HG03060 (cell line): ENCODE data around the gene TMED8.
"Not testable (repeated sequence)": the region's sequence is repeated elsewhere in the genome, so short reads cannot be mapped to it uniquely, and the experiment has no call there.

ENCODE experiments used
- ATAC-seq: cut with Tn5 transposase; IDR thresholded peaks from one replicate; pipeline ENCODE4 v1.9.1; 2021; ENCODE audit warnings: low read depth, moderate number of reproducible peaks; ENCODE audit not compliant: unreplicated experiment

TMED8 gene

DNA sequence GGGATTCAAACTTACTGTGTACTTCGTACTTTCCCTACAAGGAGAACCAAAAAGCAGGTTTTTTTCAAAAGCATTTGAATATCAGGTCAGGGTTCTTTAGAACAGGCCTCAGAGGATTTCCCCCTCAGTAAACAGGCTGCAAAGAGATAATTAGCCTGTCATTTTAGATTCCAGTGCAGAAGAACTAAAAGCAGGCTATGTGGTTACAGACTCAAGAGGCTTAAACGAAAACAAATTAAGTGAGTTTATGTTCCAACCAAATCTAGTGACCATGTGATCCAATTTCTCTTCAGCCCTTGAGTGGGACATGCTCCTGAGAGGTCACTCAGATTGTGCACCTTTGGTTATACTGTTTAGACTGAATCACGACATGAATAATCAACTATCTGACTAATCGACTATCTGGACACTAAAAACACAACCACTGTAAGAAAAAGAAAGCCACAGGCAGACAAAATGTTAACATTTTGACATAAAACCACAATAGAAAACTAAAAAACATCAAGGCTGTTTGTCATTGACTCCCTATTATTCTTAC is 4.5 kb downstream of the TMED8 start:
- no peak for ATAC-seq

DNA sequence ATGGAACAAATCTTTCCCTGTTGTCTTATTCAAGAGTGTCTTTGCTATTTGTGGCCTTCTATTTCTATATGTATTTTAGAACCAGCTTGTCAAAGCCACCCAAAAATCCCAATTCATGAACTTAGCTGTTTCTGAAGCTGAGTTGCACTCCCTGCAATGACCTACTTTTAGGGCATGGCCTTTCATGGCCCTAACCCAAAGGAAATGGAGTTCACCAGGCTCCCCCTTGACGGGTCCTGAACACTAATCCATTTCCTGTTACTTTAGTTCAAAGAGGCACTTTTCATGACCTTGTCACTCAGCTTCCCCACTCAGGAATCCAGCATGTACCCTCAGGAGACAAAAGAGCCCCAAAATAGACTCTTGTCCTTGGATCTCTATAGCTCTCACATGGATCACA is 7.6 kb downstream of the TMED8 start:
- ATAC-seq, result no peak

- ATAC-seq, result no peak
Measured at GRCh38 chr14:77364146-77364545, 12.7 kb downstream of the TMED8 start.

DNA sequence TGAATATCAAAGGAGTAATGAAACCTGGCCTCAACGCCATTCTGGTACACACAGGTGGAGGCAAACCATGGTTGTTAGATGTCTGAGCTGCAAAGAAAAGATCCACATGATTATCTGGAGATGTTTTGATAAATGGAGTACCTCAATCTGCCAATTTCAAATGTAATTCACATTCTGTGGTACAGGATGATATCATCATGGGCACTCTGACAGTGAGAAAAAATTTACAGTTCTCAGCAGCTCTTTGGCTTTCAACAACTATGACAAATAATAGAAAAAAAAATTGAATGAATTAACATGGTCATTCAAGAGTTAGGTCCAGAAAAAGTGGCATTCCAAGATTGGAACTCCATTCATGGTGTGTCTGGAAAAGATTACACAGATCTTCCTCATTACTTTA is 17.3 kb downstream of the TMED8 start:
- no peak for ATAC-seq

DNA sequence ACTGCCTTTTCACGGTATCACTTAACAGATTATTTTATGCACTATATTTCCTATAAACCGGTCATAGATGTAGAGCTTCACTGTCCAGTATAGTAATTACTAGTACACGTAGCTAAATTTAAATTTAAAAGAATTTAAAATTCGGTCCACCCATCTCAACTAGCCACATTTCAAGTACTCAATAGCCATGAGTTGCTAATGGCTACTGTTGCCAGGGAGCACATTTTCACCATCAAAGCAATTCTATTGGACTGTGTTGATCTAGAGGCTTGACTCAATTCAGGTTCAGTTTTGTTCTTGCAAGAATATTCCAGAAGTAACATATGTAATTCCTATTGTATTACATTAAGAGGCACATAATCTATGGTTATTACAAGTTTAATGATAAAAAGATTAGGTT is 20.0 kb downstream of the TMED8 start:
- no peak for ATAC-seq

DNA sequence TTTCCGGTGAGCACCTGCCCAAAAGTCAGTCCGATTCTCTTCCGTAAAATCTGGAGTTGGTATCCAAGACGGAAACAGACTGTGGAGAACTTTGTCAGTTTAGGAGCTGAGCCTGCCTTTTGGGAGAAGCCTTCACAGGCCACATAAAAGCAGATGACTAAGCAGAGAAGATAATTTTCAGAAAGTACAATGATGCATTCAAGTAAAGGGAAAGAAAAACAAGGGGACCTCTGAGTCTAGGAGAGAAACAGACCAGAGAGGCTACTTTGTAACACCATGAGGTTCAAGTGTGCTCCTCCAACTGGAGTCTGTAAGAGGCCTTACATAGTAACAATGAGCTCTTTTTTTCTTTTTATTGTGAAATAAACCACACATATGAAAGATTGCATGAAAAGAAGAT is 21.1 kb downstream of the TMED8 start:
- no peak for ATAC-seq

DNA sequence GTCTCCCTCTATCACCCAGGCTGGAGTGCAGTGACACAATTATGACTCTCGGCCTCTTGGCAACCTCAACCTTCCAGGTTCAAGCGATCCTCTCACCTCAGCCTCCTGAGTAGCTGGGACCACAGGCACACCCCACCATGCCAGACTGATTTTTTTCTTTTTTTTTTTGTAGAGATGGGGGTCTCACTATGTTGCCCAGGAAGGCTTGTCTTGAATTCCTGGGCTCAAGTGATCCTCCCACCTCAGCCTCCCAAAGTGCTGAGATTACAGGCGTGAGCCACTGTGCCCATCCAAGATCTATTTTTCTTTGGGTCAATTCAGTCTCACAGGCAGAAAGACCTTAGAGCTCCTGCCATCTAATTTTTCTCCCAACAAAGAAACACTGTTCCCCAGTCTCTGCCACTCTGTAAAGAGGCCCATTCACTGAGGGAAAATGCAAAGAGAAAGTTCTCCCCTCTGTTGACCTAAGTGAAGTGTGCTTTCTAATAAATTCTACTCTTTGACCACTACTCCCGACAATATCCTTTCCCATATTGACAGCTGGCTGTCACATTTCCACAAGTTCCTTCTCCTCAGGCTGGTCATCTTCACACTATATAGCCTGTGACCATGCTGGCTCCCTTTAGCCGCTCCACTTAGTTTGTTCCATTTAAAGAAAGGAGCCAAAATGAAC is 23.3 kb downstream of the TMED8 start:
- ATAC-seq, result no peak

GRCh38 chr14:77347751-77348150 is 29.1 kb downstream of the TMED8 start:
- ATAC-seq, result no peak

DNA sequence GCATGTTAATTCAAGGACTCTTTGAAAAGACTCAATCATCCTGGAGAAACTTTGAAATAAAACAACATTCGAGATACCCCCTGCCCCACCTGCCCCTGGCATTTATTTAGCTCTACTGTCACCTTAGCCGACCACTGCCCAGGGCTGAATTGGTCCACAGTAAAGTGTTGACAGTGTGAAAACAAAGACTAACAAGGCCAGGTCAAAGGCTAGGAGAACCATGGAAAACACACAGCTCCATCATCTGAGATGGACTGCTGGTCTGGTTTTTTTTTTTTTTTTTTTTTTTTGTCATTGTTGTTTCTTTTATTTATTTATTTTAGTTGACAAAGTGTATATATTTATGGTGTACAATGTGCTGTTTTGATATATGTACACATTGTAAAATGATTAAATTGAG is 30.4 kb downstream of the TMED8 start:
- ATAC-seq, result no peak

DNA sequence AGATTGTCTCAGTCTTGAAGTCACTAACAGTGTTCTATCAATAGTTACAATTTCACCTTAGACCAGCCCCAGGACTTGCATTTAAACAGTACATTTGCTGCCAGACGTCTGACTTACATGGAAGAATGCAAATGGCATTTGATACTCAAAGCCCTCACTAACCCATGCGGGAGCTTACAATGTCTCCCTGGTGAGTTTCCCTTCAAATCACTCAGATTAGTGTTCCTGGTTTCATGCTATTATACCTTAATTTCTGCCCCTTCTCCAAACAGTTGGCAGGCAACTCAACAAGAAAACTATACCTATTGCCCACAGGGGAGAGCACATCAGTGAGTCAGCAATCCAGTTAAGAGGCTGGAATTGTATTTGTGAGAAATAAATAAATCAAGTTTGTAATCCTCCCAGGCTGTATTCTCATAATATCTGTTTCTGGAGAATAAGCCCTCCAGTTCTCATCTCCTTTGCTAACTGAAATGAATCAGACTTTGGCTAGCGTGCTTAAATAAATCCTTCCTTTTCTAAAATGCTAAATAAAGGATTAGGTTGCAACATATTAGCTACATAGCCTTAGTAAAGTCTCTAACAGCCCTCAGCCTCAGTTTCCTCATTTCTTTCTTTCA is 32.4 kb downstream of the TMED8 start:
- ATAC-seq, result no peak

GRCh38 chr14:77343662-77344061 is 33.2 kb downstream of the TMED8 start:
- no peak for ATAC-seq

DNA sequence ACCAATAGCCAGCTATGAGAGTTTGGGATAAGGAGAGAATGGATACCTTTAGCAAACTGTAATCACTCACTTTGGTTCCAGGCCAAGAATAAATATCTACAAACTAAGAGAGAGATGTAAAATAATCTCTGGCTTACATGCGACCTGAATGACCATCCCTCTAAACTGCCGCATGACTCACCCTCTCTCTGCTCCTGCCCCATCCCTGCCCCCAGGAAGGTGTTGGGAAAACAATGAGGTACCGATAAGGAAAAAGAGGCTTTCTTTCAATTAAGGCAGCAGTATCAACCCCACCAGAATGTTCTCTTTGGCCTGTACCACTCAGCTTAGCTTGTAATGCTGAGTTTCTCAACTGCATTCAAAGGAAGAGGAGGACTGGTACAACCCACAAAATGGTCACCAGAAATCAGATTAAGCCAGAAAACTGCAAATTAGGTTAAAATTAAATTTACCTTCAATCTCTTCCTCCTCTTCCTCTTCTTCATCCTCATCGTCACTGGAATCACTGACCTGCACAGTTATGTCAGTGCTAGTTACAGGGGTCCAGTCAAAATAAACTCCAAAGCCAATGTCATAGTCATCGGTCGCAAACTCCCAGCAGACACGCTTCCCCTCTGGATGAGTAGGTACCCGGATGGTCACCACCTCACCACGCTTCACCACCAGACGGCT is 34.0 kb downstream of the TMED8 start:
- ATAC-seq, result no peak

- no peak for ATAC-seq
Measured at GRCh38 chr14:77340389-77340788, 36.5 kb downstream of the TMED8 start.

DNA sequence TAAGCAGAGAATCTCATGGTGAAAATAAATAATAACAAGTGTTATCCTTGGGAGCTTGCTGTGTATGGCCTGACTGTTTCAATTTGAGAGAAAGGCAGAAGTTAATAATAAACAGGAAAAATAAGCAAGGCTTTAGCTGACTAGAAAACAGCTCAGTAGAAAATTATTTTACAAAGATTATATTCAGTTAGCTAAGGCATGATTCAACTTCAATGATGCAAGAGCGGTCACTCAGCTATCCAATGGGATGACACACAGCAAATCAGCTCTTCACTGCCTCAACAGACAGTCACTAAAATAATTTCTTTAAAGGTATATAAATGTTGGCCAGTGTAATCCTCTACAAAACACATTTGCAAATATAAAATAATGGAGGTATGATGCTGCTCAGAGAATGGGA is 37.5 kb downstream of the TMED8 start:
- no peak for ATAC-seq

DNA sequence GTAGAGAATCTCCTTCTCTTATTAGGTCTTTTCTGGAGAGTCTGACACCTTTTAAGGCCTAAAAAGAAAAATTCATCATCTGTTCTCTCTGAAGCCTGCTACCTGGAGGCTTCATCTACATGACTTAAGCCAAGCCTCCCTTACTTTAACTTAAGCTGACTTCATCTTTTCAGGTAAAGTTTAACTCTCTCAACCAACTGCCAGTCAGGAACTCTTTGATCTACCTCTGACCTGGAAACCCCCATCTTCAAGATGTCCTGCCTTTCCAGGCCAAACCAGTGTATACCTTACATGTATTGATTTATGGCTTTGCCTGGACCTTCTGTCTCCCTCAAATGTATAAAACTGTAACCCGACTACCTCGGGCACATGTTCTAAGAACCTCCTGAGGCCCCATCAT is 38.6 kb downstream of the TMED8 start:
- ATAC-seq, result no peak

DNA sequence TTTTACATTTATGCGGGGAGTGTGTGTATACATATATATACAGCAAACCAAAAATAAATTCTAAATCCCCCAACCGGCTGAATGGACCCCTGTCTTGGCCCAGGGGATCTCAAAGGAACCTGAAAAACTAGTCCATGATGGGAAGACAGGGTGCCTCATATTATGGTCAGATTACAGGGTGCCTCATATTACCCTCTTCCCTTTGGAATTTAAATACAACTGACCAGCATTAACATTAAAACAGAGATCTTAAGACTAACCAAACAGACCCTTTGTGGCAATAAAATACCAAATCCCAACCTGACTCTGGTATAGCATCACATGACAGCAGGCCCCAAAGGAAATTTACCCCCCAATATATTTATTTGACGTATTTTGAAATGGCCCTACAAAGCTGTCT is 39.0 kb downstream of the TMED8 start:
- ATAC-seq, result no peak

GRCh38 chr14:77337255-77337654 is 39.6 kb downstream of the TMED8 start:
- not testable (repeated sequence) for ATAC-seq

DNA sequence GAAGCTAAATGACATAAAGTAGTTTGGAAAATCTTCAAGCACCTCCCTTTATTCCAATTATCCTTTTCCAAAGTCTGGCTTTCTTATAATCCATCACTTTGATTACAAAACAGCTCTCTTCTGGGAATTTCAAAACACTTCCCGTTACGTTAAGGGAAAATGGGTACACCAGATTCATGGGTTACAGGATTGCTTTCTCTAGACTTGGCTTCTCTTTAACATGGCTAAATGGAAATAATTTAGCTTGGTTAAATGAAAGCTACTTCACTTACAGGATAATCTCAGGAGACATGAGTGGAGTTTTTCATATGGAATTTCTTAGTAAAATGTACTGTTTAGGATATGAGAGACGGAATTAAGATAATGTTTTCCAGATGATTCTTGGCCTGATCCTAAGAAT is 41.3 kb downstream of the TMED8 start:
- ATAC-seq, result no peak

DNA sequence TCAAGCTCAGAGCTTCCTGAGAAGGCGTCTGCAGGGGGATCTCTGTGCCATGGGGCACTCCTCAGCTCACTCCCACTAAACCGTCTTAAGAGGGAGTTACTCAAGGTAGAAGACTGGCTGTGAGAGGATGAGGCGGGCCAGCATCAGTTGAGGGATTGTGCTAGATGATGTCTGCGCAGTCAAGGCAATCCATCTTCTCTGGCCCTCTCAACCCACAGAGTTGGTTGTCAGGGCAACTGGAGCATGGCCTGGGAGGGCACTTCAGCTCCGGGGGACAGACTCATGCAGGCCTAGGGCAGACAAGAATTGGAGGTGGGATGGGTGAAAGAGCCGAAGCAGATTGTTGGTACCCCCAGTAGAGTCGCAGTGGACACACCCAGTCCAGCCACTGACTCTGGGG is 47.0 kb downstream of the TMED8 start:
- no peak for ATAC-seq

DNA sequence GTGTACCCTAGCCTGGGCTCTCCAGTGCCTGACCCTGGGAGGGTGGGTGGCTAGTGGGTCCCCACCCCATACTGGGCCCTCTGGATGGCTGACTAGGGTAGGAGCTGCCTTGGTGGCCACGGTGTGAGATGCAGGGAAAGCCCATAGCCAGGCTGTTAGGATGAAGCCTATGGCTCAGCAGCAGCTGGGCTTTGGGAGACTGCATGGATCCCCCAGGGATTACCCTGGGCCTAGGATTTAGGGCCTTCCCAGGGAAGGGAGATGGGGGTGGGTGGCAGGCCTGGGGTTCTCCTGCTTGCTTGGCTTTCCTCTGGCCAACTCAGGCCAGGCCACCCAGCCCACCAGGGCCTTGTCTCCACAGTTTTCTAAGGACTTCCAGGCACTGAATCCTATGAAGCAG is 49.8 kb downstream of the TMED8 start:
- ATAC-seq, result no peak

GRCh38 chr14:77325746-77326094 is 51.2 kb downstream of the TMED8 start:
- no peak for ATAC-seq
